NCI-H2107 treated with DMSO at 0.1 percent for 48 hours (cell line): ENCODE results near the gene DHPS.
"Not testable (repeated sequence)": the region's sequence is repeated elsewhere in the genome, so short reads cannot be mapped to it uniquely, and the experiment has no call there.

Experiments used
- DNase-seq: peaks from one replicate; lab custom pipeline; 2025; ENCODE audit not compliant: unreplicated experiment; lab: John Stamatoyannopoulos, UW

DHPS gene

DNA sequence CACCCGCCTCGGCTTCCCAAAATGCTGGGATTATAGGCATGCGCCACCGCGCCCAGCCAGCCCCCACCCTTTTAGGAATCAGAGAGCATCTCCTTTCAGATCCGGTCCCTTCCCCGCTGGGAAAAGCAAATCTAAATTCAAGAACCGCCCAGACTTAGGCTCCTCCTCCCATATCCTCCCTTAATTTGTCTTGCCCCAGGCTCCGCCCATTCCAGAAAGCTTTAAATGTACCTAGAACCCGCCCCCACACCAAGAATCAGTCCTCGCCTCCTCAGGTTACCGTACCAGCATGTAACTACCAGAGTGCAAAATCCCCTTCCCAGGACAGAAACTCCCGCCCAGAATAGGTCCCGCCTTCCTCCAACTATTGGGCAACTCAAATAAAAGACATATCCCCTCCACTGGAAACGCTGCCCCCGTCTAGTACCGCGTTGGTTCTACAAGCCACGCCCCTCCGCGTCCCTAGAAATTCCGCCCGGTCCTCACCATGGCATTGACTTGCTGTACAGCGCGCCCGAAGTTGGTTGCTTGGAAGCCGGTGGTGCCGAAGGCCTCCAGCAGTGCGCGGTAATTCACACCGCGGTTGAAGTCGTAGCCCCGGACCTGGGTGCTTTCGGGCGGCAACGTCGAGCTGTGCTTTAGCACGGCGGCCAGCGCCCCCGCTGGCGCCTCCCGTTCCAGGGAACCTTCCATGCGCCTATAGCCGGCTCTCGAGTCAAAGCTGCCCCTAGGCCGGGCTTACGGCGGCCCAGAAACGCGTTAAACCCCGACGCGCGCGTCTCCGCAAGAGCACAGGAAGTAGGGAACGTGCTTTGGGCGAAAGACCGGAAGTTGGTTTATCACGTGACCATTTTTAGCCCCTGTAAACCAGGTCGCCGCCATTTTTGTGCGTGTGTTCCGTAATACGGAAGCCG is at the start of gene DHPS:
TSS of gene DHPS (minus strand) at position 807 of the 914 bp plus-strand sequence. CDS start at position 693, 114 bp downstream.
- DNase-seq = peak; percentile 98

GRCh38 chr19:12731337-12731736 is 49.7 kb upstream of the DHPS start:
- no peak for DNase-seq

DNA sequence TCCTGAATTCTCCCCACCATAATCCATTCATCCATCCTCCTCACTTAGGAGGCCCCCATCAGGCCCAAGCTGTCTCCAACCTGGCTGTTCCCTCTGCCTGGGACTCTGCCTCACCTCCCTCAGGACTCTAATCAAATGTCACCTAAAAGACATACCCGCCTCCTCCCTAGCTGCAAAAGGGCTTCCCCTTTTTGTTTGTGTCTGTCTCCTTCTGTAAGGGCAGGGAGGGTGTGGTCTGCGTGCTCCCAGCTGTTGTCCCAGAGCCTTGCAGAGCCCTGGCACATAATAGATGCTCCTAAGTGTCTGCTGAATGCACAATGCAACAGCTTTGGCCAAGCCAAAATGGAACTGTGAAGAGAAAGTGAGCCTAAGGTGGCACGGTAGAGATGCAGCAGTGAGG is 48.4 kb upstream of the DHPS start:
- no peak for DNase-seq

- DNase-seq = no peak
These were observed 46.2 kb upstream of the DHPS start for GRCh38 chr19:12727745-12728433.

DNA sequence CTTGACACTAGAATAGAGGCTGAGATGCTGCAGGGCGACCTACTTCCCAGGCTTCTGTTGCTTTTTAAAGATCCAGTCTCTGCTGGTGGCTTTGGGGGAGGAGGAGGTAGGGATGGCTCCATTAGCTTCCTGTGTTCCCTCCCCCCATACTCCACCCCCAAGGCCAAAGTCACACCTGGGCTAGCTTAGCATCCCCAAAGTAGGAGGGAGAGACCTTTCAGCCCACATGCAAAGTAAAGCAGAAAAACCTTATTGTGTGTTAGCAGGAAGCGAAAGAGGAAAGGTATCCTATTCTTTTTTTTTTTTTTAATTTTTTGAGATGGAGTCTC is 45.3 kb upstream of the DHPS start:
- DNase-seq = no peak

- DNase-seq = not testable (repeated sequence)
These were observed 43.9 kb upstream of the DHPS start for GRCh38 chr19:12725612-12726011.

DNA sequence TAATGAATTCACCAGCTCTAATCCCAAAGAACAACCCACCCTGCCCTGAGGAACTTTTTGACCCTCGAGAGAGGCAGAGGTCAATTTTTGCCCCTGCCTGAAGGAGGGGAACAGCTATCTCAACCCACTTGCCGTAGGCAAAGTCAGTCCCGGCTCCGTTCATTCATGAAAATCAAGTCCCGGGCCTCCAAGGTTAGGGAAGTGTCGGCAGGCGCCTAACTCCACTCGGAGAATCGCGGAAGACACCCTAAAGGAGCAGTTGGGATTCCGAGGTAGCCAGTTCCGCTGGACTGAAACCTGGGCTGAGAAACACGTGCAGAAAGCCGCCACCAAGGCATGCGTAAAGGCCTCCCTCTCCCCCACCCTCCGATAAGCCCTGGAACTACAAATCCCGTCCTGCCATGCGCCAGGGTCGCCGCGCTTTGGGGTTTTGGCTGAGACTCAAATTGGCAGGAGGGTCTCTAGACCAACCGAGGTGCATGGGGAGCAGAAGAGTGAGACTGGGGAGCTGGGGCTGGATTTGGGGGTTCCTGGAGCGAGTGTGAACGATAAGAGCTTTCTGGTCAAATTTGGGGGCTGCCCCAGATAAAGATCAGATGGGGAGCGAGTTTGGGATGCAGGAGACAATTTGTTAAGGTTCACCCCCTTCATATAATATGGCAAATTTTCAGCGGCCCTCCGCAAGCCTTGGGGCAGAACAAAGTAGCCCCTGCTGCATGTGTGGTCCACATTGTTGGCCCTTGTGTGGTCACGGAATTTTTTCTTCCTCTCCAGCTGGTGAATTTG is 42.2 kb upstream of the DHPS start, which contains the start of gene TNPO2:
TSS of gene TNPO2 (minus strand) at position 292 of the 786 bp plus-strand sequence. CDS start 2,955 bp downstream, outside the sequence.
- DNase-seq = peak; percentile 26

DNA sequence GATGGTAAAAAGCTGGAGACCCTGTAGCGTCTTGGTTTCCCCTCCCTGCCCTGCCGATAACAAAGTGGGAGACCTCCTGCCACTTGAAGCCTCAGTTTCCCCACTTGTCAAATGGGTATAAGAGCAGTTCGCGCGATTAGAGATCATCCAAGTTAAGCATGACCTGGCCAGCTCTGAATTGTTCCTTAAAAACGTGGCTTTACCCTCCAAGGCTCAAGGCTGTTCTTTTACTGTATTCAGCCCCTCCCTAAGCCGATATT is 41.6 kb upstream of the DHPS start:
- DNase-seq = no peak

DNA sequence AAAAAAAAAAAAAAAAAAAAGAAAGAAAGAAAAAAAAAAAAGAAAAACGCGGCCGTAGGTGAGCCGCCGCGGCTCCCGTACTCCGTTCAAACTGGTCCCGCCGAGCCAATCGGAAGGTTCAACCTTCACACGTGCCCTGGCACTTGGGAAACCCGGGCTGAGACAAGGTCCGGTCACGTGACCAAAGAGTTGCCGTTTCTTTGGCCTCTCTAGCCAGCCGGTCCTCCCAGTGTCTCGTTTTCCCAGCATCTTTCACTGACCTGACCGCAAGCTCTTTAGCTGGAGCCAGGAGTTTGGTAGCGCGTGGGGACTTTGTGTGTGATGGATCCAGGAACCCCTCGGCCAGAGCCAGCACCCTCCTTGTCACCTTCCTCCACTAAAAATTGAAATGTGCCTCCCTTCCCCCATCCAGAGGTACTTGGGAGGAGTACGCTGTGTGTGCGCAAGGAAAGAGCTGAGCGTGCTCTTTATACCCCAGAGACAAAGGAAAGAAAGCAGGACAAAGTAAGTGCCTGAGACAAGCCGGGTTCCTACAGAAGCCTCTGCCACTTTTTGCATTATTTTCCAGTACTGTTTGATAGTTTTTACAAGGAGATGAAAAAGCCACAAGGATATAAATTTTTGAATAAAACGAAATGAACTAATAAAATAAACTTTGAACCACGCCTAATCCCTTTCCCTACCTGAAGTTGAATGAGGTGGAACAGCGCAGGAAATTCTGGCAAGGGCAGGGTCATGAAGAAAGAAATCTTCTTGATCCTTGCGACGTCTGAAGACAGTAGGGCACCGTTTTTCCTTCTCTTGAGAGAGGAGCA is 41.1 kb upstream of the DHPS start:
- DNase-seq = peak; percentile 96

GRCh38 chr19:12721656-12722565 is 40.2 kb upstream of the DHPS start:
- DNase-seq = no peak

DNA sequence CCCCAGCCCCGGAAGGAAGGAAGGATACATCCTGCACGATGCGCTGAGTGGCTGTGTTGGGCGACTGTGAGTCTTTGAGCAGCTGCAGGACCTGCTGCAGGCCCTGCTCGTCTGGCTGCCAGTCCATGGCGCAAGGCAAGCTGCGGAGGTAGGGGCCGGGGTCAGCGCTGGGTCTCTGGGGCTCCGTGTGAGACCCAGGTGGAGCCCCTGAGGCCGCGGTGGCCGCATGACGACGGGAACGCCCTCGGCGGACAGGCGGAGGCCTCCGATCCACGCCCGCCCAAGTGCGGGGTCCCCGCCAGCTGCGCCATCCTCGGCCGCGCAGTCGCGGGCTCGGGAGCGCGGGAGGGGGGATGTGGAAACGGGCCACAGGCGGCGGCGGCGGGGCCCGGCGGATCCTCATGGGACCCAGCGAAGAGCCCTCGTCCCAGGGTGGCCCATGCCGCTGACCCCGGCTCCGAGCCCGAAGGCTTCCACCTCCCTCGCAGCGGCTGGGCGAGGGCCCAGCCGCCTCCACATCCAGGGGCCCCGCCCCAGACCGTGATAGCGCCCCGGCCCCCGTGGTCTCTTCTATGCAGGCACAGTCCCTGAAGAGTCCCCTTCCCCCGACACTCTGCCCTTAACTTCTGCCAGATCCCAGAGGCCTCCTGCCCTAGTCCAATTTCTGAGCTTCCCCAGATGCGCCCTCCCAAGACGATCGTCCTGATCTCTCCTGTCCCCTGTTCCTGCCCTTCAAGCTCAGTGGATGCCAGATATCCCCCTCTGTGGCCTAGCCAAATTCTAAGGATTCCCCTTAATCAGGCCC is 39.4 kb upstream of the DHPS start:
- DNase-seq = no peak

GRCh38 chr19:12720296-12720695 is 38.6 kb upstream of the DHPS start:
- DNase-seq = no peak

DNA sequence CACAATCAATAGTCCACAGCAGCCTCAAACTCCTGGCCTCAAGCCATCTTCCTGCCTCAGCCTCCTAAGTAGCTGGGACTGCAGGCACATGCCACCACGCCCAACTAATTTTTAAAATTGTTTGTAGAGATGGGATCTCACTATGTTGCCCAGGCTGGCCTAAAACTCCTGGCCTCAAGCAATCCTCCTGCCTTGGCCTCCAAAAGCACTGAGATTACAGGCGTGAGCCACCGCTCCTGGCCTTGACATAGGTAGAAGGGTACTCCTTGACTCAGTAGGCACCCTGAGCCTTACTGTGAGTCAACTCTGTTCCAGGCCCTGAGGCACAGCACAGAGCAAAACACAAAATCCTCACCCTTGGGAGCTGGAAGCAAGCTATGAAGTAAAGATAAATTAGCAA is 34.2 kb upstream of the DHPS start:
- DNase-seq = no peak

GRCh38 chr19:12715102-12715501 is 33.4 kb upstream of the DHPS start:
- DNase-seq = no peak

DNA sequence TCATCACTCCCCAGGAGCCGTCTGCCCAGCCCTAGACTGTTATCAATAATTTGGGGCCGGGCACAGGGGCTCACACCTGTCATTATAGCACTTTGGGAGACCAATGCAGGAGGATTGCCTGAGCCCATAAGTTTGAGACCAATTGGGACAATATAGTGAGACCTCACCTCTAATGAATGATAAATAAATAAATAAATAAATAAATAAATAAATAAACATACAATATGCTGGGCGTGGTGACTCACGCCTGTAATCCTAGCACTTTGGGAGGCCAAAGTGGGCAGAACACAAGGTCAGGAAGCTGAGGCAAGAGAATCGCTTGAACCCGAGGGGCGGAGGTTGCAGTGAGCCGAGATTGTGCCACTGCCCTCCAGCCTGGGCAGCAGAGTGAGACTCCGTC is 31.6 kb upstream of the DHPS start:
- DNase-seq = not testable (repeated sequence)

- not testable (repeated sequence) for DNase-seq
These were observed 30.4 kb upstream of the DHPS start for GRCh38 chr19:12712077-12712476.

- DNase-seq = no peak
These were observed 29.5 kb upstream of the DHPS start for GRCh38 chr19:12711187-12711586.

- DNase-seq = no peak
These were observed 27.0 kb upstream of the DHPS start for GRCh38 chr19:12708641-12709040.

GRCh38 chr19:12706332-12706718 is 24.6 kb upstream of the DHPS start:
- no peak for DNase-seq
